ENCODE measurements around the gene SPATA20.

The SPATA20 gene

DNA sequence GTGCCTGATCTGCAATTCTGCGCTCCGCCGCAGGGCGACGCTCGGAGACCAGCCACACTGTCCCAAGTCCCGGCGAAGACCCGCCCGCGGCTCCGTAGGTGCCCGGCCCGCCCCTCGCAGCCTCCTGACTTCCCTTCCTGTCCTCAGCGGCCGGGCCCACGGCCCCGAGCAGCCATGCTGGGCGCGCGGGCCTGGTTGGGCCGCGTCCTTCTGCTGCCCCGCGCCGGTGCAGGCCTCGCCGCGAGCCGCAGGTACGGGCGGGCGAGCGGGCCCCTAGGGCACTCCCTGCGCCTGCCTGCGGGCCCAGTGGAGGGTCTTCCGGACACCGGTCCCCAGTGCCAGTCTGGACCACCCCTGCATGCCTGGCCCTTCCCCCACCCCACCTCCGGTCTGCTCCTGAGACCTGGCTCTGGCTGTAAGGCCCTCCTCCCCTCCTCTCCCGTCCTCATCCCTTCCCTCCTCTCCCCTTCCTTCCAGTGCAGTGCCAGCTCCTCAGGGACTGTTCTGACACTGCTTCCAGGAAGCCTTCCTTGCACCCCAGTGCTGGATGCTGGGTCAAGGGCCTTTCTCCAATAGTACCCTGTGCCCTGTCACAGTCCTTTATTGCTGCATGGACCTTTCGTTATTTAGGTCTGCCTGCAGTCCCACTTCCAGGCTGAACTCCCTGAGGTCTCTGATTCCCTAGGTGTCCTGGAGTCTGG is at the start of gene SPATA20:
TSS of gene SPATA20 (plus strand) at position 140 of the 701 bp plus-strand sequence. CDS start at position 175, 35 bp downstream.
- peak; percentile 33 to 72 for DNase-seq

GRCh38 chr17:50498021-50498874 is 48.7 kb upstream of the SPATA20 start:
- no peak for DNase-seq

DNA sequence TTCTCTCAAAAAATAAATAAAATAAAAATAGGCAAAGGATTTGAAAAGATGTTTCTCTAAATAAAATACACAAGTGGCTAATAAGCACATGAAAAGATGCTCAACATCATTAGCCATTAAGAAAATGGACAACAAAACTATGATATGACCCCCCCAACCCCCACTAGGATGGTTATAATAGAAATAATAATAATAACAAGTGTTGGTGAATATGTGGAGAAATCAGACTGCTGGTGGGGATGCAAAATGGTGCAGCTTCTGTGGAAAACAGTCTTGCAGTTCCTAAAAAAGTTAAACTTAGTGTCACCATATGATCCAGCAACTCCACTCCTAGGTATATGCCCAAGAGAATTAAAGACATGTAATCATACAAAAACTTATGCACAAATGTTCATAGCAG is 47.7 kb upstream of the SPATA20 start:
- DNase-seq = no peak

GRCh38 chr17:50499721-50500120 is 47.3 kb upstream of the SPATA20 start:
- no peak for DNase-seq

DNA sequence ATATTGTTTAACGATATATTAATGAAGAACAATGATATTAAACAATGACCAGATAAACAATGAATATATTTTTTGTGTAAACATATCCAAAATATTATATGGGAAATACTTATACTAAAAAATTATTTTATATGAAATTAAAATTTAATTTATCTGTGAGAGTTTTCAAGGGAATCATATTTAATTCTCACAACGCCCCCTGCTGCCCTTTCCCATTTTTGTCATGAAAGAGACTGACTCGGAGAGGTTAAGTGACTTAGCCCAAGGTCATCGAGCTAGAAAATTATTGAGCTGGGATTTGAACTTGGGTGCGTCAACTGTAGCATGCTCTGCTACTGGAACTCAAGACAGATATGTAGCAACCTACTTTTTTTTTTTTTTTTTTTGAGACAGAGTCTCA is 45.9 kb upstream of the SPATA20 start:
- no peak for DNase-seq

DNA sequence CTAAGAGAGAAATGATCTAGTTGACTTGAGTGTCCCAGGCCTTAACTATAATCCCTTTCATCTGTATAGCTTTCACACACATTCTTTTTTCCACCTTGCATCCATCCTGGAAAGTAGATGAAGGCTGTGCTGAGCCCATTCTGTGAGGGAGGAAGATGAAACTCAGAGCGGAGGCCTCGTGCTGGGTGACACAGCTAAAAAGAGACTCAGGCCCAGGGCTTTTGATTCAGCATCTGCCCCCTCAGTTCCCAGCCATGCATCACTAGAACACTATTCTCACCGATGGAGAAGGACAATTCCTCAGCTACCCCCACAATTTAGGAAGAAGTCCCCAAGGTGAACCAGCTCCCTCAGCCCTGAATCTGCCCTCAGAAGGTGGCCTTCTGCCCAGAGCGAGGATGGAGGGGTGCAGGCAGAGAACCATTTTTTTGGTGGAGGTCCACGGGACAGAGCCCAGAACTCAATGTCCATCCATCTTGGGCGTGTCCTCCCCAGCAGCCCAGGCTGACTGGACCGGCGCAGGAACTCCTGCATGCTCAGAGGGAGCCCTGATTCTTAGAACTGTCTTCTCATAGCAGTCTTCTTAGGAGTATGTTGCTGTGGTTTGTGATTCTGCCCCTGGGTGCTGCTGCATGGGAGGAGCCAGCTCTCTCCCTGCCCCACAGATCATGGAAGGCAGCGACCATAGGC is 44.5 kb upstream of the SPATA20 start:
- DNase-seq = no peak

GRCh38 chr17:50505591-50506130 is 41.3 kb upstream of the SPATA20 start:
- DNase-seq = no peak

DNA sequence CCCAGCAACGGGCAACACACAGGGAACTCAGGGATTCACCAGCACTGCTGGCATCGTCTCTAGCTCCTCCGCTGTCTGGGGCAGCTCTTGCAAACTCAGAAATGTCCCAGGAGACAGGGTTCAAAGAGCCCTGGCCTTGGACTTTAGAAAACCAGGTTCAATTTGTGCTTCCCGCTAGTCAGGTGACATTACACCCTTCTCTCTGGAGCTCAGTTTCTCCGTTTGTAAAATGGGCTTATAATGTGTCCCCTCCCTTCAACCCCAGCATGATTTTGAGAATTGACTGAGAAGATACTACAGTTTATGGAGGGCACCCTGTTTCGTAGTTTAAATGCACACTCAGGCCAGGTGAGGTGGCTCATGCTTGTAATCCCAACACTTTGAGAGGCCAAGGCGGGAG is 40.7 kb upstream of the SPATA20 start:
- no peak for DNase-seq

DNA sequence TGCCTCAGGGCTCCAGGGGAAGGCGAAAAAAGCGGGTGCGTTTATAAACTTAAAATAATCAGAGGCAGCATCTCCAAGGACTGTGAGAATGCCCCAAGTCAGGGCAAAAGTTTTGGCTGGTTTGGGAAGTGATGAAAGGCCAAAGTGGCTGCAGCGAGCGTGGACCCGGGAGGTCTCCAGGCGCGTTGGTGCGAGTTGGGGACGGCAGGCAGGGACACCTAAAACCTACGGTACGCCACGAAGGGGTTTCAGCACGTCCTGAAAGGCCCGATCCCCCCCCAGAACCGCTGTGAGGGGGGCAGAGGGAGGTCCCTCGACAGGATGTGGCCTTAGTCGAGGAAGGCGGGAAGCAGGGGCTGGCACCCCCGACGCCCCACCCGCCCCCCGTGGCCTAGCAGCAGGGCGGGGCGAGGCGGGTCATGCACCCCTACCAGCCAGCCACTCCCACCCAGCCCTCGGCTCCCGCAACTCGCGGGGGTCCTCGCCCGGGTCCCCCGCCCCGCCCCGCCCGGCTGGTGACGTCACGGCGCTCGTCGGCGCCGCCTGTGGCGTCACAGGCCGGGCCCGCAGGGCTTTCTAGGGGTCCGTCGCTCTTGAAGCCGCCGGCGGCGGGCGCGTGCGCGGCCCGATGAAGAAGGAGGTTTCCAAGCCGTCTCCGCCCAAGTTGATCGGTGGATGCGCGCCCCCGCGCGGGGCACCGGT is 39.0 kb upstream of the SPATA20 start, which contains the start of gene MYCBPAP:
TSS of gene MYCBPAP (plus strand) at position 569 of the 702 bp plus-strand sequence. CDS start 236 bp downstream, outside the sequence.
- DNase-seq = peak; percentile 43 to 45

GRCh38 chr17:50508573-50509460 is 38.2 kb upstream of the SPATA20 start:
- no peak for DNase-seq

DNA sequence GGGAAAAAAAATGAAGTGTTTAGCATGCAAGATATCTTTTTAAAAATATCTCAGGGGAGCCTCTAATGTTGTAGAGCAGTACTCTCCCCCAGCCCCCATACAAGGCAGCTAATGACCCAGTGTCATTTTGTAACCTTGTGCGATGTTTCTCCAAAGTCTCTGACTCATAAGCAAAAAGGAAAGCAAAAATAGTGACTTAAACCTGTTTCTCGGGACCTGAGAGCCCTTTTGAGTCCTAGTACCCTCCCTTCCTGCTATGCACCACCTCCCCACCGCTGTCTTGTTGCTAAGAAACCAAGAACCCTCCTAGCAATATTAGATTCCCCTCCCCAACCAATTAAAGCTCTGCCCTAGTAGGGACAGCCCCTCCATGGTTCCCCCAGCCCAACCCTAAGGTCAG is 35.9 kb upstream of the SPATA20 start:
- no peak for DNase-seq

GRCh38 chr17:50513495-50513894 is 33.5 kb upstream of the SPATA20 start:
- DNase-seq = no peak

- DNase-seq = no peak
Observed at GRCh38 chr17:50514388-50514787, 32.6 kb upstream of the SPATA20 start.

DNA sequence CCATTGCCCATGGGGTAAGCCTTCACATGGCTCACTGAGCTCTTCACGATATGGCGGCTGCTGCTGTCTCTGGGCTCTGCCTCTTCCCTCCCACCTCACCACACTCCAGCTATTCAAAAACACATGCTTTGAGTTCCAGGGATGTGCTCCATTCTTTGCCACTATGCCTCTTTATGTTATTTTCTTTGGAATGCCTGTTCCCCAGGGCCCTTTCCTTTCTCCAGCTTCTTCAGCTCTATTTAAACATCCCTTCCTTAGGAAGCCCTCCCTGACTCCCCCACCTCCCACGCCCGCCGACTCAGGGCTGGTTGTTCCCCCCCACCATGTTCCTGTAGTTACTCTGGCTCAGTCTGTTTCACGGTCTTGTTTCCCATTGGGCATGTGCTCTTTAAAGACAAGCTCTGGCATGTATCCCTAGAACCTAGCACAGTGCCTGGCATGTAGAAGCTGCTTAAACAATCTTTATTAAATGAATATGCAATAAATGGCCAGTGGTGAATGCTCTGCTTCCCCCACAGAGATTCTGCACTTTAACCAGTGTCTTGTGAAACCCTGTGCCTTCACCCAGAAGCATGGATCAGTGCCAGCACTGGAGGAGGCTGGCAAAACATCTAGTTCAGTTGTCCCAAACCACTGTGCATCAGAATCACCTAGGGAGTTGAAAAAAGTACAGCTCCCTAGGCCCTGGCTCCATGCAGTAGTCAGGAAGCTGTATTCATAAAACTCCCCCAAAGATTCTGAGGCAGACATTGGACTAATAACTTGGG is 31.9 kb upstream of the SPATA20 start:
- DNase-seq = no peak

DNA sequence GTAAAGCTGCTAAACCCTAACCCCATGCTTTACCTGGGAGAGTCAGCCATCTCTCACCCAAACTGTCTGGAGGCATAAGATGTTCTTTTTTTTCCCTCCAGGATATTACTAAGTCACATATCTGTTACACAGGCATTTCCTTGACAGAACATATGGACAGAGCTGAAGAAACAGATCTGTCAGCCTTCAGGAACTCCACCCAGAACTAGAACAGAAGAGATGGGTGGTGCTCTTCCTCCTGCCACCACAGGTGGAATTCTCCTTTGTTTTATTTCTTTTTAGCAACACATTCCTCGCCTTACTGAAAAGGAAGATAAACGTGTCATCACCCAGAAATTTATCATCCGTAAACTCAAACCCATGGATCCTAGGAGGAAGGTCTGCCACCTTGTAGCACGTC is 30.0 kb upstream of the SPATA20 start:
- no peak for DNase-seq

DNA sequence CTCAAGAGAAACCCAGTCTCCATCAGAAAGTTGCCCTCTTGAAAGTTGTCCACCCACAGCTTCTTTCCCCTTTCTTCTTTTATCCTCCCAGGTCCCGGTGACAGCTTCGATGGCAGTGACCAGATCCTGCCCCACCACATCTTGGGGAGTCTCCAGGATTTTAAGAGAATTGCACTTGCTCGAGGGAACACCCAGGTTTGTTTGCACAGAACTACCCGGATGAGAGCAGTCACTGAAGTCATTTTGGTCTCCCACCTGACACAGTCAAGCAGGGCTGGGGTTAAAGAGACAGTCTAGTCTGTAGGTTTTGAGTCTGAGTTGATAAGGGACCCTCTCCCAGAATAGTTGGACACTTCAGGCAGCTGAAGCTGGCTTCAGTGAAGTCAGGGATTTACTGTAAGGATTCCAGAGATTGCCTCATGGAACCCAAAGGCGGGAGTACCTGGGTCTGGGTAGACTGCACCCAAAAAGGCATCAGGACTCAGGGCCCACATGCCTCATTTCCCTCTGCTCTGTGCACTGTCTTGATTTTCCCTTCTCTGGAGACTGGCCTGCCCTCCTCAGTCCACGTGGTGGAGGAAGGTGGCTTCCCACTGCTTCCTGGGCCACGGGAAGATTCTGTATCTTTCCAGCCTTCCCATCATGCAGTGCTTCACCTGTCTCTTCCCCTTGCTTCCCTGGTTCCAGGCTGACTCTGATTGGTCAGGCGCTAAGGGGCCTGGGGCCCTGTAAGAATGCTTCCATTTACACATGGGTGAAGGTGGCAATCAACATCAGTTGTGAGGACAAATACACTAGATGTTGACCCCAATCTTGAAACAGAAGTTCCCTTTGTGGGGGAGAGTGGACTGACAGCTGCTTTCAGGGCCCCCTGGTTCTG is 29.2 kb upstream of the SPATA20 start:
- DNase-seq = no peak

- no peak for DNase-seq
Observed at GRCh38 chr17:50518384-50519023, 28.5 kb upstream of the SPATA20 start.

GRCh38 chr17:50519141-50519834 is 27.7 kb upstream of the SPATA20 start:
- no peak for DNase-seq

All from bone marrow (tissue), 2 donors.